ENCODE measurements around the gene UBR4.
A peak's percentile ranks its signal among the peaks of the same experiment; 100 is the strongest.
"Not testable (repeated sequence)": the region's sequence is repeated elsewhere in the genome, so short reads cannot be mapped to it uniquely, and the experiment has no call there.

Gene UBR4

DNA sequence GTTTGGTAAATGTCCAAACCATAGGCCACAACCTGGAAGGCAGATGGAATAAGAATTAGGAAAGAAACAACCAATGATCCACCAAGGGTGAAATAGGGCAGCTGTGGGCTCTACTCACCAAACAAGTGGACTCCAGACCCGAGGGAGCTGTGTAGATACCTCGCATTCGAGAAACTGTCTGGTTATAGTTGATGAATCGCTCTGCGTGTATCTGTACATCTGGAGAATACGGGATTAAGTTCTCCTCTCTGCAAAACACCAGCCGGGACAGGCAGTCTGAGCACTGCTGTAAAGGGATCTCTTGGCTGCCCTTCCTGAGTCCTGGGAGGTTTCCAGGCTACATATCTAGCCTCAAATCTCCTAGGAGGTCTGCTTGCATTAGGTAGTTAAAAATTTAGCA is 9.4 kb upstream of the UBR4 start:
- DNase-seq: no peak

DNA sequence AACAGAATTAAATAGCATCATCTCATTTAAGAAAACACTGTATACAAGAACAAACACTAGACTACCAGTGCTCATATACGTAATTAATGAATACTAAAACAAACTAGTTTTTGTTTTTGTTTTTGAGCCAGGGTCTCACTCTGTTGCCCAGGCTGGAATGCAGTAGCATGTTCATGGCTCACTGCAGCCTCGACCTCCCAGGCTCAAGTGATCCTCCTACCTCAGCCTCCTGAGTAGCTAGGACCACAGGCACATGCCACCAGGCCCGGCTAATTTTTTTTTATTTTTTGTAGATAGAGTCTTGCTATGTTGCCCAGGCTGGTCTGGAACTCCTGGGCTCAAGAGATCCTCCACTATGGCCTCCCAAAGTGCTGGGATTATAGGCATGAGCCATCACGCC is 6.5 kb upstream of the UBR4 start:
- not testable (repeated sequence) for DNase-seq

DNA sequence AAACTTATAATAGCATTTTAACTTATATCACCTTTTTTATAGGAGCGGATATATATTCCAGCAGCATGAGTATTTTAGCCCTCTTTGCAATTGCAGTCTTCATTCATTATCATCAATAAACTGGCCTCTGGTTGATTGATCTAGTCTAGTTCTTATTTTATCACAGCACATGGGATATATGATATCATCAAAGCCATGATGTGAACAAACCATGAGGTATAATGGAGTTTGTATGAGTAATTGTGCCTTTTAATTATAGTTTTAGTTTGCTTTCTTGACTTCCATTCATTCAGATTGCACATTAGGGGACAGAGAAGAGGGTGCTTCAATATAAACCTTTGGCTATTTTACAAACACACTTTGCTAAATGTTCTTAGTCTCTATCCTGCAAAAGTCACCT is 3.5 kb upstream of the UBR4 start:
- DNase-seq: no peak

DNA sequence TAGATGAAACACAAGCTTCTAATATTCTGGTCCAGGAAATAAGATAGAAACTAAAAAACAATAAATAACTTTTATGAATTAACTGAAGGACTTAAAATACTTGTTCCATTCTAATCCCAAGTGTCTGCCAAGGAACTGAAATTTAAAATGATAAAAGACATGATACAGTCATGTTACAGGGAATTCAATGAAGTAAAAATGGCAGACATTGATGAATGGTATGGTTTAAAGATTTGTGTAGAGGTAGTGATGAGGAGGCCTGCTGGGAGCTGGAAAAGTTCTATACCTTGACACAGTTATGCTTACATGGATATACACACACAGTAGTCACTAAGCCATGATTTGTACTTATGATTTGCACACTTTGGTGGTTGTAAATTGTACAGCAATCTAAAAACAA is 2.1 kb upstream of the UBR4 start:
- no peak for DNase-seq

DNA sequence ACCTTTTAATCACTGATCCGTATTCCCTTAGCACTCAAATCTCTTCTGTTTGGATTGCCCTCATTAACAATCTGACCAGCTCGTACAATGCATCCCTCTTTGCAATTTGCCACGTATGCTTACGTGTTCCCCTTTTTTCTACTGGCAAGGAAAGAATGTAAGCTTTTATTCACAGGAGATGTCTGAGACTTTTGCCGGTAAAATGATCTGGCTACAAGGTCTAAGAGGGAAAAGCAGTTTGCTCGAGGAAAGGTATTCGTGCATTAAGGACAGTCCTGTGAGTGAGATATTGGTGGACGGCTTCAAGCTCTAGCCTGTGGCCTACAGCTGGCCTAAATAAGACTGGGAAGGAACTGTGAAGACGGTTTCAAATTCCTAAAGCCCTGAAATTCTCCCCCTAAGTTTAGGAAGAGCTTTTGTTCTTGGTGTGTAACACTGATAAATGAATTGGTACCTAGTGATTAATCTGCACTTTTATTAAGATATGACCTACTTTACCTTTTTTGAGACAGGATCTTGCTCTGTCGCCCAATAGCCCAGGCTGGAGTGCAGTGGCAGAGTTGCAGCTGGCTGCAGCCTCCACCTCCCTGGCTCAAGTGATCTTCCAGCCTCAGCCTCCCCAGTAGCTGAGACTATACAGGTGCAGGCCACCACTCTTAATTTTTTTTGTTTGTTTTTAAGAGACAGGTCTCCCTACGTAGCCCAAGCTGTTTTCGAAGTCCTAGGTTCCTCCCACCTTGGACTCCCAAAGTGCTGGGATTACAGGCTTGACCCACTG is 895 bp upstream of the UBR4 start:
- DNase-seq: no peak

DNA sequence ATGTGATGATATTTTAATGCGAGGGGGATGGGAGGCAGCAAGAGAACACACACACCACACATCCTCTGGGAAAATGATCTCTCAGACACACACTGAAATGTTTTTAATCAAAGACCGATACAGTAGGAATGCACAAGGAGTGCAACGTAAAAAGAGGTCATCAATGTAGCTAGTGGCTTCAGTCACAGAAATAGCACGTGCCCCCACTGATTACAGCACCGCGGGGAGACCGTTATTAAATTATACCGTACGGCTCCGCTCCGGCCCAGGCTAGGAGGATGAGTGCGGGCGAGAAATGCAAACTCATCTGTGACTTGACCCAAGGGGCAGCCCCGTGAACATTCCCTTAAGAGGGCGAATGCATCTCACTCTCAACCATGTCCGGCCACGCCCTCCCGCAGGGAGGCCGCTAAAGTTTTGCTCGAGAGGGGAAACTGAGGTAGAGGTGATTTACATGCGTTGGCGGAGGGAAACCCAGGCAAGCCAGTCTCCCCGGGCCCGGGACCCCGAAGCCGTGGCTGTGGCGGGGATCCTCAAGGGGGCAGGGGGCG is 552 bp downstream of the UBR4 start:
- DNase-seq: peak in 1 of 2 experiments; percentile 13

DNA sequence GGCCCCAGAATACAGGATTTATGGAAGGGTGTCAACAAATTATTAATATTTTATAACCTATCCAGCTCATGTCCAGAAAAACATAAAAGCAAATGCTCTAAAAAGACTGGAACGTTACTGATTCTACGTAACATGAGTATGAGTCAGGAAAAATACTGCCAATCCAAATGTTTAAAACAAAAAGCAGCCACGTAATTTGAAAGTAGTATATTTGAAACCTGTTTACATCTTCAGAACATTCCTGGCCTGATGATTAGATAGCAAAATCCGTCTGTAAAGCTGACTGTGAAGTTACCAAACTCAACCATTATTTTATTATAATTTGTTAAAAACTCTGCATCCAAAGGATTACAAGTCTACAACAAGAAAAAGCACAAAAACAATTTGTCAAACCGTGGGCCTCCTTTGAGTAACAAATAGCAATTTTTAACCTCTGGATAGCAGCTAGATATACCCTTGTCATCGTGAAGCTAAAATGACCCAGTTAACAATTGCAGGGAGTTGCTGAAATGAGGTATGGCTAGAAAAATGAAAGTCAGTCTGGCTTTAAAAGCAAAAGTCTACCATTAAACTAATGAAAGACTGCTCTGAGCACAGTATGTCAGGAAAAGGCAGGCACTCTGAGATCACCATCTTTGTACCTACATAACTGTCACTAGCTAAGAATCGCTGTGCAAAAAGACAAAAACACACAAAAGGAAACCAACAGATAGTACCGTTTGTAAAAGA is 1.2 kb downstream of the UBR4 start:
- DNase-seq: no peak

DNA sequence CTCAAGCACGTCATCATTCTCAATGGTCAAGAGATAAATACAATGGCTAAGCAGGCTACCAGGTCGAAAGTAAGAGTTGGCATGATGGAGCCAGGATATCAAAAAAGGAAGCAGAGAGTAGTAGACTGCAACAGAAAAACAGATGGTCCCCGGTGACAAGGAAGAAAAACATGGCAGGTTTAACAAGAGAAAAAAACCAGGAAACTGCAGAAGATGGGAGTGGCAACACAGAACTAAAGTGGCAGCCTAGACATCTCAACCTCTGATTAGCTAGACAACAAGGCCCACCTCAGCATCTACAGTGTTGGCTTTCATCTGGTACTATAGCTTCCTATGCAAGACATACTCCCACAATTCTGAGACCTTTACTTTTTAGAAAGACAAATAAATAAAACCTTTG is 3.1 kb downstream of the UBR4 start:
- DNase-seq: no peak

DNA sequence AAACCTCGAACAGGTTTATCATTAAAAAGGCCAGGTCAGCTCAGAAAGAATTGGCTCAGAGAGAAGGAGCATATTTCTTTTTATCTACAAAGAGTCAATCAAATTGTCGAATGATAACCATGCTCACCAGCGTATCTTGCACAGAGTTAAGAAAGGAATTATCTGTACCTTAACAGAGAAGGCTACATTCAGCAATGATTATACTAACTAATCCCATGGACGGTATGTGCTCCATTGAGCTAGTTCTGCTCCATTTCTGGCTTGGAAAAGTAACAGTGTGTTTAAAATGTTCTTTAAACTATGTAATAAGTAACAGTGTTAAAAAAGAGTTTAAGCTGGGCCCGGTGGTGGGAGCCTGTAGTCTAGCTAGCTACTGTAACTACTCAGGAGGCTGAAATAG is 4.2 kb downstream of the UBR4 start:
- no peak for DNase-seq

DNA sequence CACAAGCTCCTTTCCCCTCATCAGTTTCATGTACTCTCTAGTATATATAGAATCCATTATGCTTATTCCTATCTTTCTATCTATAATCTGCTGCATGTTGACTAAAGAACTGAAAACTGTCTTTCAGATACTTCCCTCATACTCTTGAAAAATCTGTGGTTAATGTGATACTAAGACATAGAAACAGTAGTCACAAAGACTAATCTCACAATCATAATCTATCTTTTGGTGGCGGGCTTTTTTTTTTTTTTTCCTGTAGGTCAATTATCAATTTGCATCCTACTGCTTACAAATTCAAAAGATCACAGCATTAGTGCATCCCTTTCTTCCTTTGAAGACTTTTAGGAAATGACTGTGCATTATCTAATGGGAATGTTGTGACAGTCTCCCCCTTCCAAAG is 4.7 kb downstream of the UBR4 start:
- DNase-seq: no peak

DNA sequence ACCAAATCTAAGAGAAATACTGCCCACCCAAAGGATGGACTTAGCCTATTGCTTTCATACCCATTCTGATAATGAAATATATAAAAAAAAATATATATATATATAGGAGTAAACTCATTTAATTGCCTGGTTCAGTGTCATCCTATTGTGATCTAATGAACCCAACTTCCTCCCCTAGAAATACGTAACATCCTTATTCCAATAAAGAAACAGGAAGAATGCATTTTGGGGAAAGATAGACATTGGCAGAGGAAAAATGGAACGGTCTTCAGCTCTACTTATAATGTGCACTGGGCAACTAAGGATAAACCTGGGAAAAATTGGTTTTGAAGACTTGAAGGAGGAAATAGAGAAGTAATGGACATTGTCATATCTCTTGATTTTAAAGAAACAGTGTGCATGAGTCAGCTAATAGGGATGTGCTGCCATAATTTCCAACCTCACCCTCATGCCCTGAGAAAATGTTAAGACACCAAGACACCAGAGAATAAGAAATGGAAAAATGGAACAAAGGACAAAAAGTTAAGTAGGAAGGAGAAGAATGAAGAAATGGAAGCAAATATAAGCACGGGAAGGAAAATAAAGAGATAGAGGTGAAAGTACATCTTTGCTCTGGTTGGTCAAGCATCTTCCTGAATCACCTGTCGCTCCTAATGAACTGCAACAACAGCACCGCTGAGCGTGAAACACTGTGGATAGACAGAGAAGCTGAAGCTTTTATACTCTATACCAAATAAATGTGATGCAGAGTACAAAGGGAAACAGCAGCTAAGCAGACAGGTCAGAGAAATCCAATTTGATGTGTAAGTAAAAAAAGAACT is 5.4 kb downstream of the UBR4 start:
- no peak for DNase-seq

DNA sequence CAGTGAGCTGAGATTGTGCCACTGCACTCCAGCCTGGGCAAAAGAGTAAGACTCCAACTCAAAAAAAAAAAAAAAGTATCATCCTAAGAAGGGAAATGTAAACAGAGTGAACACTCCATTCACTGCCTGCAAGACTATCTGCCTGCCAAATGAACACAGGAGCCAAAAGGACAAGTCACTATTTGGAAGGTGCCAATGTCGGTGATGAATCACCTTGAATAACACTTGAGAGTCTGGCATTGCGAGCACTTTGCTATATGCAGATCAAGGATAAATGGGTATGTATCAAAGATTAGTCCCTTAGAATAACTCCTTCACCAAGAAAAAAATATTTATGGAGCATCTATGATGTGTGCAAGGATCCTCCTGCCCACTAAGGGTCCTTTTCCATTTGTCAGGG is 6.6 kb downstream of the UBR4 start:
- DNase-seq: no peak

DNA sequence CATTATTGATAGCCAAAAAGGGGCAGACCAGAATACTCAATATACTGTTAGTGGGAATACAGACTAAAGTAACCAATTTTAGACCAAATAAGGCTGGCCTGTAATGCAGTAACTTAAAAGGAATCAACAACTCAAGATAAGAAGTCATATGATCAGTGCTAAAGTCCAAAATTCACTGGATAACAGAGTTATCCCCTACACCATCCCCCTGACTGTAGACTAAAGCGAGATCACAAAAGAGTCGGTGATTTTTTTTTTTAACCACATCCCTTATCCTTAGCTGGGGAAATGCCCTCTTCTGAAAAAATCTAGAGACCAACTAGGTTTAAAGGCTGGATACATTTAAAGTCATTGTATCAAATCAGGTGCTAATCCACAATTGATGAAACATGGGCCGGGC is 7.7 kb downstream of the UBR4 start:
- DNase-seq: no peak

DNA sequence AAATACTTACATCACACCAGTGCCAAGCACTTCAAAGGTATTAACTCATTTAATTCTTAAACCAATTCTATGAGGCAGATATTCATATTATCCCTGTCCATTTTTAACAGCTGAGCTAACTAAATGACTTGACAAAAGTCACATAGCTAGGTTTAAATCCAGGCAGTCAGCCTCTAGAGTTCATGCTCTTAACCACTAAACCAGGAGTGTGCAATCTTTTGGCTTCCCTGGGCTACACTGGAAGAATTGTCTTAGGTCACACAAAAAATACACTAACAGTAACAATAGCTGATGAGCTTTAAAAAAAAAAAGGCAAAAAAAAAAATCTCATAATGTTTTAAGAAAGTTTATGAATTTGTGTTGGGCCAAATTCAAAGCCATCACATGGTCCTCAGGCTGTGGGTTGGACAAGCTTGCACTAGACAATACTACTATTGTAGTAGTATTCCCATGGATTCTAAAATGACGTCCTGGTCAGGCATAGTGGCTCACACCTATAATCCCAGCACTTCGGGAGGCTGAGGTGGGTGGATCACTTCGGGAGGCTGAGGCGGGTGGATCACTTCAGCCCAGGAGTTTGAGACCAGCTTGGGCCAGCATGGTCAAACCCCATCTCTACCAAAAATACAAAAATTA is 10.0 kb downstream of the UBR4 start:
- DNase-seq: no peak

DNA sequence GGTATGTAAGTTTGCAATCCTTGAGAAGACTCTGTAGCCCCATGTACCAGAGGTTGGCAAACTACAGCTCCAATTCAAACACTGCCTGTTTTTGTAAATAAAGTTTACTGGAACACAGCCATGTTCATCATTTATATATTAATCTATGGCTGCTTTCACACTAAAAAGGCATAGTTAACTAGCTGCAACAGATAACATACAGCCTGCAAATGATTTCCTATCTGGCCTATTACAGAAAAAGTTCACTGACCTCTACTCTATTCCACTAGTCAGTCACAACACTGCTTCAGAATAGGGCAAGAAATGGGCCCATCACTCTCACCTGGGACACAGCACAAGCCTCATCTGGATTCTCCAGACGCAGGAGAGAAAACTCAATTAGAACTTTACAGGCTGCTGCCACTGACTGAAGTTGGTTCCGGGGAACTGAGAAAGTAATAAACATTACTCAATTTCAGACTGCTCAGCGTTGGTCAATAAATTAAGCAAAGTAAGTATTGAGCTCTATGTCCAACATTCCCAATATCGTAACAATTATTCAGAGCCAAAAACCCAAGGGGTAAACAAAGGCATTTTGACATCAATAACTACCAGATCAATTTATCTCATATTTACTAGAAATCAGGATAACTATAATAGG is 10.6 kb downstream of the UBR4 start:
- no peak for DNase-seq

DNA sequence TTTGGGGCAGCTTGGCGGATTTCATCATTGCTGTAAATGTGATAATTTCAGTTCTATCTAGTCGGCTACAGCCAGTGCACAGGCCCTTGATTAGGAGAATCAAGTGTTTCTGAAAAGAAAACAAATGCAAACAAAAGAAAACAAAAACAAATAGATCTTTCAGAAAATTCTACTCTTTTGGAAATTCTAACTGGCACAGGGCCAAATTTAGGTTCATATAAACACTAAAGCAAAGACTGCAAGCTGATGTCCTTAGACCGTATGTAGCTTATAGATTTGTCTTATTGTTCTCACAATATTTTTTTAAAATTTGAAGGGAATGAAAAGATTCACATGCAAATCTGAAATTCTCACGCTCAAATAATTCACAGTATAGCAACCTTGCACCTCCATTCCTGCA is 11.2 kb downstream of the UBR4 start:
- DNase-seq: no peak

DNA sequence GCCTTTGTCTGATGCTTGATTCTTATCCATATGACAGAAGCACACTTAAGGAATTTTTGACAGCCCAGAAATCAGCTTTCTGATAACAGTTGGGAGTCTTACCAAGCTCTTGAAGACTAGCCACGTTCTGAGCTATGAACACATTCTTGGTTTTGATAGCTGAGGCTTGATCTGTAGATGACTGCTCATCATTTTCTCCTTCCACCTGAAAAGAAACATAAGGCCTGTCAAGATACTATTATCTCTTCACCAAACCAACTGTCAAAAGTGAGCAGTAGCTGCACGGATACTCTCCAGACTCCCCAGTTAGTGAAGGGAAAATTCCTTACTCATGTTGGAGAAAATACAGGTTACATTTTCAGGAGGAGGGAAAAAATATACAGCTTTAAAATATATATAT is 12.2 kb downstream of the UBR4 start:
- DNase-seq: no peak

DNA sequence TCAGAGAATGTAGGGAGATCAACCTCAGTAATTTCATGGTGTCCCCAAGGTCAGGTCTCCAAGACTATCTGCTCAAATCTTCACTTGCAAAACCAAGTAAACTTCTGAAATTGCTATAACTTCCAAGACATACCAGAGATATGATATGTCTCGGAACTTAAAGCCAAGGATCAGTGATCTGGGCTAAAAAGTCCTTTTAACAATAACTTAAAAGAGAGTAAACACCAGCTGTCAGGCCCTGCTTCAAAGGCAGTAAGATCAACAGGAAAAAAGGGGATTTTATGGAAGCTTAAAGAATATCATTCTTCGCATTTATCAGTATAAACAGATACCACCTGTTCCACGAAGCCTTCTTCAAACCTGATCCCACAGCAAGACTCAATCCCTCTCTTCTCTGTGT is 13.7 kb downstream of the UBR4 start:
- no peak for DNase-seq

DNA sequence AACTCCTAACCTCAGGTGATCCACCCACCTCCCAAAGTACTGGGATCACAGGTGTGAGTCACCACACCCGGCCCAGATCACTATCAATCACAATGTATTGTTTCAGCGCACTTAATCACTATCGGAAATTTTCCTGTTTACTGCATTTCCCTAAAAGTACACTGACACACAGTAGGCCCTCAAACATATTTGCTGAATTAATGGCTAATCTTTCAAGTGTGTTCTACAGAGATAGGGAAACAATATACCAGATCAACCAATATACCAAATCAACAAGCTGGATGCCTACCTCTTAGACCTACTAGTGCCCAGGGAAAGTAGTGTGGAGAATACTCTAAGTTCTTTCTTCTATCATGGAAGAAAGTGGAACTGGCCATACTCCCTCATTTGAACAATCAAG is 17.1 kb downstream of the UBR4 start:
- DNase-seq: no peak

DNA sequence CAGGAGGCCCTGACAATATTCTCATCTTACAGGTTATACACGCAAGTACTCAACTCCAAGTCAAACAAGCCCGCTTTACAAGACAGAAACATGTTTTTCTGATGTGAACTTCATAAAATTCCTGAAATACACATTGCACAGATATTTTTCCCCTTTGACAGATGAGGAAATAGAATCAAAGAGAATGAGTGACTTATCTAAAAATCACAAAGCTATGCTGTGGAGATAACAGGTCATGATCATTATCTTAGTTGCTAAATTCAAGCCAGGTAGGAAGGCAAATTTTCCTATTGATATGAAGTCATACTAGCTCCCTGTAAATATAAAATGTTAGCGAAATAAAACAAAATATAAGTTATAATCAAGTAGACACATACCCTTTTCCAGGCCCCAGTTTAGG is 18.3 kb downstream of the UBR4 start:
- no peak for DNase-seq

DNA sequence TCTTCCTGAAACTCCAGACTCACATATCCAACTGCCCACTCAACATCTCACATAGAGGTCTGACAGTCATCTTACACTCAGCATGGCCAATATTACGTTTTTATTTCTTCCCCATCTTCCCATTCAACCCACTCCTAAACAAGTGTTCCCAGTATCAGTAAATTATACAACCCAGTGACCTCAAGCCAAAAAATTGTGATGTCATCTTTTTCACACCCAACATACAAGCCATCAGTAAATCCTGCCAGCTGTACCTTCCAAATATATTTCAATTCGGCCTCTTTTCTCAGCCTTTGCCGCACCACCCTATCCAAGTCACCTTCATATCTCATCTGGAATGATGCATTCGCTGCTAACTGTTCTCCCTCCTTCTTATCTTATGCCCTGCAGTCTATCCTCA is 19.6 kb downstream of the UBR4 start:
- no peak for DNase-seq

DNA sequence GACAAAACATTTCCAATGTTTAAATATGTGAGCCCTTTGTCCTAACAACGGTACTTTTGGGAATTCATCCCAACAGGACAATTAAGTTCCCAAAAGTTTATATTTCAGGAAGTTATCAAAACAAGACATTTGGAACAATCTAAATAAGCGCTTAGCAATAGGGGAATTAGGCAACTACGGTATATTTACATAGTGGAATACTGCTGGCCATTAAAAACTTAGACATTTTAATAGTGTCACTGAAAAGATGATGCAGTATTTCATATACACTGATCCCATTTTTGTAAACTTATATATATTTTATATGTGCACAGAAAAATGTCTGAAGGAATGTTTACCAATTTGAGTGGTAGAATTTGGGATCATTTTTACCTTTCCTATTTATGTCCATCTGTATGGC is 20.8 kb downstream of the UBR4 start:
- DNase-seq: no peak

DNA sequence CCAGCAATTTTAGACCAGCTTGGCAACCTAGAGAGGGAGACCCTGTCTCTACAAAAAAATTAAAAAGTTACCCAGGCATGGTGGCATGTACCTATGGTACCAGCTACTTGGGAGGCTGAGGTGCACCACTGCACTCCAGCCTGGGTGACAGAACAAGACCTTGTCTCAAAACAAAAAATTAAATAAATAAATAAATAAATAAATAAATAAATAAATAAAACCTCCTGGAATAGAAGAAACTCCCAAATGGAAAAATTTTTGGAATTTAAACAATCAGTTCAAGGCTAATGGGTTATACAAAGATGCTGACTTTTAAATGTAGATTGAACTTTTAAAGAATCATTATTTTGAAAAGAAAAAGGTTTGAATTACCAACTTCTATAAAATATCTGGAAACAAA is 22.2 kb downstream of the UBR4 start:
- no peak for DNase-seq
